GM12873 (cell line): ENCODE data around the gene MAP3K4.

ENCODE experiments used
- CTCF ChIP-seq: IDR thresholded peaks from 2 replicates; pipeline ENCODE4 v1.5.1; 2012; ENCODE audit warnings: low read depth, mild to moderate bottlenecking, moderate library complexity, low read length, control low read depth; ENCODE audit not compliant: insufficient read depth; ENCODE audit errors: missing control alignments

Gene MAP3K4

GRCh38 chr6:160963651-160964050 lies 27.9 kb upstream of the MAP3K4 start:
- TF ChIP-seq CTCF = no peak

GRCh38 chr6:160965893-160966292 lies 25.7 kb upstream of the MAP3K4 start:
- TF ChIP-seq CTCF = no peak

- TF ChIP-seq CTCF = no peak
Observed at GRCh38 chr6:160966493-160967229, 24.9 kb upstream of the MAP3K4 start.

GRCh38 chr6:160967351-160967750 lies 24.2 kb upstream of the MAP3K4 start:
- no peak for TF ChIP-seq CTCF

- TF ChIP-seq CTCF = no peak
Observed at GRCh38 chr6:160967833-160968232, 23.7 kb upstream of the MAP3K4 start.

- no peak for TF ChIP-seq CTCF
Observed at GRCh38 chr6:160971171-160971570, 20.4 kb upstream of the MAP3K4 start.

- TF ChIP-seq CTCF = no peak
Observed at GRCh38 chr6:160972111-160972510, 19.5 kb upstream of the MAP3K4 start.
